Measurements from ENCODE around the gene SPON1.
"Not testable (repeated sequence)": the region's sequence is repeated elsewhere in the genome, so short reads cannot be mapped to it uniquely, and the experiment has no call there.

The SPON1 gene

GRCh38 chr11:14027525-14027924 is 65.0 kb downstream of the SPON1 start:
- H3K27ac ChIP-seq: no peak overlapping the region
- DNase-seq (ENCODE audit: low read depth, low spot score): no peak

GRCh38 chr11:14029440-14029839 is 66.9 kb downstream of the SPON1 start:
- no peak overlapping the region for H3K27ac ChIP-seq
- DNase-seq (ENCODE audit: low read depth, low spot score): no peak

GRCh38 chr11:14029971-14030920 is 67.7 kb downstream of the SPON1 start:
- peak; percentile 33 for DNase-seq (ENCODE audit: low read depth, low spot score)
- H3K27ac ChIP-seq: no peak overlapping the region

GRCh38 chr11:14035526-14035925 is 73.0 kb downstream of the SPON1 start:
- DNase-seq (ENCODE audit: low read depth, low spot score): not testable (repeated sequence)

GRCh38 chr11:14036469-14036868 is 73.9 kb downstream of the SPON1 start:
- no peak overlapping the region for H3K27ac ChIP-seq
- peak; percentile 31 for DNase-seq (ENCODE audit: low read depth, low spot score)

More at GRCh38 chr11:14035526-14035925, 73.0 kb downstream of the SPON1 start:
- H3K27ac ChIP-seq: not testable (repeated sequence)

- no peak for DNase-seq (ENCODE audit: low read depth, low spot score)
These were observed 78.5 kb downstream of the SPON1 start for GRCh38 chr11:14041040-14041439.

GRCh38 chr11:14041565-14041964 is 79.0 kb downstream of the SPON1 start:
- no peak overlapping the region for H3K27ac ChIP-seq
- no peak for DNase-seq (ENCODE audit: low read depth, low spot score)

More at GRCh38 chr11:14041040-14041439, 78.5 kb downstream of the SPON1 start:
- no peak overlapping the region for H3K27ac ChIP-seq

GRCh38 chr11:14042686-14043465 is 80.4 kb downstream of the SPON1 start:
- DNase-seq (ENCODE audit: low read depth, low spot score): no peak
- no peak overlapping the region for H3K27ac ChIP-seq

- no peak for DNase-seq (ENCODE audit: low read depth, low spot score)
These were observed 82.4 kb downstream of the SPON1 start for GRCh38 chr11:14044916-14045315.

GRCh38 chr11:14045417-14045816 is 82.9 kb downstream of the SPON1 start:
- H3K27ac ChIP-seq: no peak overlapping the region
- DNase-seq (ENCODE audit: low read depth, low spot score): no peak

More at GRCh38 chr11:14044916-14045315, 82.4 kb downstream of the SPON1 start:
- H3K27ac ChIP-seq: no peak overlapping the region

GRCh38 chr11:14052198-14052597 is 89.7 kb downstream of the SPON1 start:
- no peak for DNase-seq (ENCODE audit: low read depth, low spot score)
- no peak overlapping the region for H3K27ac ChIP-seq

- no peak overlapping the region for H3K27ac ChIP-seq
- DNase-seq (ENCODE audit: low read depth, low spot score): no peak
These were observed 91.9 kb downstream of the SPON1 start for GRCh38 chr11:14054116-14055107.

GRCh38 chr11:14055936-14056335 is 93.4 kb downstream of the SPON1 start:
- H3K27ac ChIP-seq: no peak overlapping the region
- no peak for DNase-seq (ENCODE audit: low read depth, low spot score)

- H3K27ac ChIP-seq: no peak overlapping the region
- no peak for DNase-seq (ENCODE audit: low read depth, low spot score)
These were observed 95.5 kb downstream of the SPON1 start for GRCh38 chr11:14058061-14058460.

- no peak for DNase-seq (ENCODE audit: low read depth, low spot score)
- no peak overlapping the region for H3K27ac ChIP-seq
These were observed 97.0 kb downstream of the SPON1 start for GRCh38 chr11:14059491-14059890.

GRCh38 chr11:14061721-14062120 is 99.2 kb downstream of the SPON1 start:
- DNase-seq (ENCODE audit: low read depth, low spot score): no peak

GRCh38 chr11:14065141-14065540 is 102.6 kb downstream of the SPON1 start:
- no peak for DNase-seq (ENCODE audit: low read depth, low spot score)
- no peak overlapping the region for H3K27ac ChIP-seq

More at GRCh38 chr11:14061721-14062120, 99.2 kb downstream of the SPON1 start:
- H3K27ac ChIP-seq: no peak overlapping the region

GRCh38 chr11:14065681-14066080 is 103.2 kb downstream of the SPON1 start:
- no peak for DNase-seq (ENCODE audit: low read depth, low spot score)
- H3K27ac ChIP-seq: no peak overlapping the region

GRCh38 chr11:14067686-14068085 is 105.2 kb downstream of the SPON1 start:
- no peak overlapping the region for H3K27ac ChIP-seq
- peak; percentile 16 for DNase-seq (ENCODE audit: low read depth, low spot score)

- DNase-seq (ENCODE audit: low read depth, low spot score): no peak
- H3K27ac ChIP-seq: no peak overlapping the region
These were observed 108.4 kb downstream of the SPON1 start for GRCh38 chr11:14070896-14071295.
